Measurements from ENCODE around the gene PTPRG. TPM values are rescaled to one million over a fixed set of nuclear protein-coding genes. Genes with fewer than 3 reads are reported as not detected.

Gene PTPRG
- total RNA-seq, 1 donor from 2014 or later, result 39.6 TPM

DNA sequence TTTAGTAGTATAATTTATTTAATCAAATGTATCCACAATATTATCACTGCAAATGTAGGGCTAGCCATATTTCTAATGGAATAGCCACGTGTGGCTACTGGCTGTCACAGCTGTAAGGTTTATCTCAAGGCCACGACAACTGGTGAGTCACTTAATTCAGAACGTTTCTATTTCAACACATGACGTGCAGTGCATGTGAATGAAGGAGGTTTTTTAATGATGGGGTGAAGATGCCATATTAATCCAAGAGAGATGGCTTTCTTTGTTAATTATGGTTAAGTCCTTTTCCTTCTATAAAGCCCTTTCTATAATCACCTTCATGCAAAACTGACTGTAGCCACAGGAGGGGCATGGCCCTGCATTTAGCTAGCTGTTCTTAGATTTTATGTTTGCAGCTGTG, 600.0 kb downstream of the PTPRG start:
- Mint-ChIP-seq H3K4me3 (ENCODE audit: unreplicated experiment) (no peak overlapping the region), H3K27ac (ENCODE audit: unreplicated experiment) (no peak overlapping the region), H3K36me3 (ENCODE audit: low read depth, unreplicated experiment) (peaks cover 6% of the 10 kb centered on the region), H3K27me3 (ENCODE audit: low read depth, unreplicated experiment) (no peaks in the 10 kb centered on the region), H3K9me3 (ENCODE audit: unreplicated experiment) (peaks cover 4% of the 10 kb centered on the region), H3K4me1 (ENCODE audit: low read depth, unreplicated experiment) (peaks cover 8% of the 10 kb centered on the region)
- no peaks in the 10 kb centered on the region for H3K27me3 ChIP-seq (ENCODE audit: insufficient read depth, low read length)
- no peak for TF ChIP-seq EZH2 (IDR thresholded peaks at IDR 0.05; ENCODE audit: insufficient read depth, low read length)
- TF ChIP-seq CTCF (IDR thresholded peaks at IDR 0.05; ENCODE audit: insufficient read depth, low read depth, low read length), result no peak
- FAIRE-seq (no peak), DNase-seq (ENCODE audit: low read depth) (peak; percentile 59)
- no peaks in the 10 kb centered on the region for H3K36me3 ChIP-seq (ENCODE audit: insufficient read depth, low read length)
- H3K4me2 ChIP-seq (ENCODE audit: low read length), result no peak overlapping the region
- H3K4me1 ChIP-seq (ENCODE audit: insufficient read depth, low read length), result peaks cover 10% of the 10 kb centered on the region
- no peaks in the 10 kb centered on the region for H3K79me2 ChIP-seq (ENCODE audit: insufficient read depth, low read length)
- no peak overlapping the region for H3K27ac ChIP-seq (ENCODE audit: low read depth, low read length)
- no peaks in the 10 kb centered on the region for H4K20me1 ChIP-seq (ENCODE audit: insufficient read depth, low read length)
- H3K4me3 ChIP-seq (ENCODE audit: insufficient read depth, low read depth, low read length), result no peak overlapping the region
- H3K9me3 ChIP-seq (ENCODE audit: insufficient read depth, low read depth, low read length), result no peaks in the 10 kb centered on the region
- H2AFZ ChIP-seq (ENCODE audit: low read depth, low read length), result no peak overlapping the region
- H3K9ac ChIP-seq (ENCODE audit: low read length), result no peak overlapping the region

DNA sequence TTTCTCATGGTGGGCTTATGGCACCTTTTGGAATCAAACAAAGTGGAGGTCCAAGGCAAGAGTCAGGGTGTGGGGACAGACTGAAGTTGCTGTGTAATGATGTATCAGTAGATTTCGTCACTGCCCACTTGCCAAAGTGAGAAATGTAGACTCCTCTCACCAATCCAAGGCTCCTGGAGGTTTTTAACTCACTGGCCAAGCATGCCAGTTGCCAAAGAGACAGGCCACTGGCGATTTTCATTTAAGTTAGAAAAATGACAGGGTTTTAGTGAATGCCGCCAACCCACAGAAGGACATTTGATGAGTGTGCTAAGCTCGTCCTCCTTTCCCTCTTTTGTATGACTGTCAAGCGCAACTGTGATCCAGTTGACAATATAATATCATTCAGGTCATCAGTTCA, 602.8 kb downstream of the PTPRG start:
- no peak overlapping the region for H3K4me2 ChIP-seq (ENCODE audit: low read length)
- TF ChIP-seq EZH2 (IDR thresholded peaks at IDR 0.05; ENCODE audit: insufficient read depth, low read length), result no peak
- TF ChIP-seq CTCF (IDR thresholded peaks at IDR 0.05; ENCODE audit: insufficient read depth, low read depth, low read length), result no peak
- no peak overlapping the region for H3K27ac ChIP-seq (ENCODE audit: low read depth, low read length)
- H3K9ac ChIP-seq (ENCODE audit: low read length), result no peak overlapping the region
- H4K20me1 ChIP-seq (ENCODE audit: insufficient read depth, low read length), result no peaks in the 10 kb centered on the region
- DNase-seq (ENCODE audit: low read depth) (no peak), FAIRE-seq (no peak)
- Mint-ChIP-seq H3K4me3 (ENCODE audit: unreplicated experiment) (no peak overlapping the region), H3K36me3 (ENCODE audit: low read depth, unreplicated experiment) (peaks cover 3% of the 10 kb centered on the region), H3K27ac (ENCODE audit: unreplicated experiment) (no peak overlapping the region), H3K9me3 (ENCODE audit: unreplicated experiment) (peaks cover 4% of the 10 kb centered on the region), H3K27me3 (ENCODE audit: low read depth, unreplicated experiment) (no peaks in the 10 kb centered on the region), H3K4me1 (ENCODE audit: low read depth, unreplicated experiment) (peaks cover 14% of the 10 kb centered on the region)
- peaks cover 11% of the 10 kb centered on the region for H3K4me1 ChIP-seq (ENCODE audit: insufficient read depth, low read length)
- no peaks in the 10 kb centered on the region for H3K27me3 ChIP-seq (ENCODE audit: insufficient read depth, low read length)
- no peak overlapping the region for H3K4me3 ChIP-seq (ENCODE audit: insufficient read depth, low read depth, low read length)
- no peaks in the 10 kb centered on the region for H3K9me3 ChIP-seq (ENCODE audit: insufficient read depth, low read depth, low read length)
- H3K79me2 ChIP-seq (ENCODE audit: insufficient read depth, low read length), result no peaks in the 10 kb centered on the region
- H2AFZ ChIP-seq (ENCODE audit: low read depth, low read length), result no peak overlapping the region
- no peaks in the 10 kb centered on the region for H3K36me3 ChIP-seq (ENCODE audit: insufficient read depth, low read length)

- DNase-seq (ENCODE audit: low read depth) (no peak), FAIRE-seq (no peak)
- Histone ChIP-seq H3K79me2 (ENCODE audit: insufficient read depth, low read length) (no peaks in the 10 kb centered on the region), H3K4me1 (ENCODE audit: insufficient read depth, low read length) (peaks cover 16% of the 10 kb centered on the region), H3K36me3 (ENCODE audit: insufficient read depth, low read length) (no peaks in the 10 kb centered on the region), H3K9ac (ENCODE audit: low read length) (no peak overlapping the region), H3K27me3 (ENCODE audit: insufficient read depth, low read length) (no peaks in the 10 kb centered on the region), H2AFZ (ENCODE audit: low read depth, low read length) (no peak overlapping the region), H3K4me2 (ENCODE audit: low read length) (no peak overlapping the region), H3K4me3 (ENCODE audit: insufficient read depth, low read depth, low read length) (no peak overlapping the region), H4K20me1 (ENCODE audit: insufficient read depth, low read length) (no peaks in the 10 kb centered on the region), H3K9me3 (ENCODE audit: insufficient read depth, low read depth, low read length) (no peaks in the 10 kb centered on the region), H3K27ac (ENCODE audit: low read depth, low read length) (no peak overlapping the region)
- TF ChIP-seq CTCF (IDR thresholded peaks at IDR 0.05; ENCODE audit: insufficient read depth, low read depth, low read length) (no peak), EZH2 (IDR thresholded peaks at IDR 0.05; ENCODE audit: insufficient read depth, low read length) (no peak)
- Mint-ChIP-seq H3K27ac (ENCODE audit: unreplicated experiment) (no peak overlapping the region), H3K4me3 (ENCODE audit: unreplicated experiment) (no peak overlapping the region), H3K36me3 (ENCODE audit: low read depth, unreplicated experiment) (peaks cover 3% of the 10 kb centered on the region), H3K4me1 (ENCODE audit: low read depth, unreplicated experiment) (peaks cover 17% of the 10 kb centered on the region), H3K9me3 (ENCODE audit: unreplicated experiment) (peaks cover 4% of the 10 kb centered on the region), H3K27me3 (ENCODE audit: low read depth, unreplicated experiment) (no peaks in the 10 kb centered on the region)
Measured at GRCh38 chr3:62164746-62165145, 603.4 kb downstream of the PTPRG start.
